G401 (cell line): ENCODE data around the gene PRKN. TPM values are rescaled to one million over a fixed set of nuclear protein-coding genes. Genes with fewer than 3 reads are reported as not detected.

Experiments
- DNase-seq: peaks from one replicate; pipeline ENCODE4 v3.0.0-alpha.2; 2015; ENCODE audit warnings: low spot score
- in situ Hi-C: cut with HindIII; loops from 2 replicates; pipeline ENCODE4 v1.10.0; 2016; ENCODE audit warnings: low sequenced_read_pairs, mixed read lengths
- total RNA-seq: library from RNA; depleted of rRNA; stranded (reverse); fragments of >200 nt; shearing (Covaris generic); gene quantifications from 2 replicates; pipeline ENCODE4 v1.2.3, GENCODE V29; 2014

Gene PRKN
- total RNA-seq, 1 experiment from 2014 or later = 1.1 TPM

- in situ Hi-C loops = no loop called here
- no peak for DNase-seq
Measured at GRCh38 chr6:162630069-162630468, 97.5 kb downstream of the PRKN start.

- no peak for DNase-seq
- in situ Hi-C loops = no loop called here
Measured at GRCh38 chr6:162627825-162628224, 99.7 kb downstream of the PRKN start.

DNA sequence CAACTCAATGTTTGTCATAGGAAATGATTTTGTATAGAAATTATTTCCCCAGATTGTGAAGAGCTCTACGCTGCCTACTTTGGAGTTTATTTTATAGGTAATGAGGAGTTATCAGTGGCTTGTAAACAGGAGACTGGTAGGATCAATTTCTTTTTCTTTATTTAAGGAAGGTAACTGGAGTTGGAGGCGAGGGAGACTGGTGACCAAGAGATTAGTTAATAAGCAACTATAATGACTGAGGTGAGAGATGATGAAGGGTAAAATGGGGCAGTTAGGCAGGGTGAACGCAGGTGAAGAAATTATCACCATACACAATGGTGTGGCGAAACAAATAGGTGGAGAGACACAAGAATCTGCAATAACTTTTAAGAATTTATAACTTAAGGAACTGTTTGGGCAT lies 100.2 kb downstream of the PRKN start:
- DNase-seq = no peak
- in situ Hi-C loops = no loop called here

- DNase-seq = no peak
- in situ Hi-C loops = no loop called here
Measured at GRCh38 chr6:162626869-162627268, 100.7 kb downstream of the PRKN start.

GRCh38 chr6:162625846-162626540 lies 101.6 kb downstream of the PRKN start:
- in situ Hi-C loops = no loop called here
- DNase-seq = no peak

GRCh38 chr6:162622572-162622971 lies 105.0 kb downstream of the PRKN start:
- in situ Hi-C loops = no loop called here
- no peak for DNase-seq

DNA sequence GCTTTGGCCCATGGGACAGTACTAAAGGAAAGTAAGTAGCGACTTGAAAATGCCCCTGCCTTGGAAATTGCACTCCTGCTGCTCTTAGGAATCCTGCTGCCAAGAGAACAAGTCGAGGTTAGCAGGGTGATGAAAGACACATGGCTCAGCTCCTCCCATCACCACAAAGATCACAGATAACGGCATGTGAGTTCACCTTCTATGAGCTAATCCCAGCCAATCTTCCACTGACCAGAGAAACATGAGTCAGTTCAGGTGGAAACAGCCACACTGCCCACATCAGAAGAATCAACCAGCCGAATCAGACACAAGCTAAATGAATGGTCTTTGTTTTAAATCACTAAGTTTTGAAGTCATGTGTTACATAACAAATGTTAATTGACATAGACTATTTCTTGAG lies 106.3 kb downstream of the PRKN start:
- no peak for DNase-seq
- in situ Hi-C loops = no loop called here

DNA sequence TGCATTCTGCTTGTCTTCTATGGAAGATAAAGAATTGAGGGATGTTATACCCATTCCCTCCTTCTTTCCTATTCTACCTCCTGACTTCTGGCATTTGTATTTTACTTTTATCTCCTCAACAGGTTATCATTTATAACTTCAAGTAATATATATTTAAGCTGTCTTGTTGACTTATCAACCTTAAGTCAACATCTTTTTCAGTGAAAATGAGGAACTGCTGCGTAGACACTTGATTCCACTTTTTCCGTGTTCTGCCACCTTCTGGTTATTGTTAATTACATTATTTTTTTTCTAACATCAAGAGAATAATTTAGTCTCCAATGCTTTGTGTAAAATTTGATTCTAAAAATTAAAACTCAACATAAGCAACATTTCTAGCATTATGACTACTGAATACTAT lies 107.5 kb downstream of the PRKN start:
- in situ Hi-C loops = no loop called here
- DNase-seq = no peak

- in situ Hi-C loops = no loop called here
- no peak for DNase-seq
Measured at GRCh38 chr6:162618448-162619002, 109.0 kb downstream of the PRKN start.

- no peak for DNase-seq
- in situ Hi-C loops = no loop called here
Measured at GRCh38 chr6:162615016-162615705, 112.4 kb downstream of the PRKN start.

- DNase-seq = no peak
- in situ Hi-C loops = no loop called here
Measured at GRCh38 chr6:162613310-162613709, 114.3 kb downstream of the PRKN start.

DNA sequence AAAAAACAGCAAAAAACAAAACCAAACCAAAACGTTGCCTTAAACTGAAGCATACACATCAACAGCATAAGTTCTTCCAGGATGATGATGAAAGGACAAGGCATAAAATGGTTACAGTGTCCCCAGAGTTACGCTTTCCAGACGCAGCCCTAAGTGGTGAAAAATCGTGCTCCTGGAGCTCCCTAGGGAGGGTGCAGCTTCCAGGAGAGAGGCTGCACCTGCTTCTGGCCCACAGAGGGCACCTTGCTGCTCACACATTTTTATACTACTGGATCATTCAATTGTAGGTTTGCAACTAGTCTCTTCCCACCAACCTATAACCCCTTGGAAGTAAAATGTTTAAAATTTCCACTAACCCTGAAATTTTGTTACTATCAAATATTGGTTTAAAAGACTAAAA lies 115.0 kb downstream of the PRKN start:
- DNase-seq = no peak
- in situ Hi-C loops = no loop called here

DNA sequence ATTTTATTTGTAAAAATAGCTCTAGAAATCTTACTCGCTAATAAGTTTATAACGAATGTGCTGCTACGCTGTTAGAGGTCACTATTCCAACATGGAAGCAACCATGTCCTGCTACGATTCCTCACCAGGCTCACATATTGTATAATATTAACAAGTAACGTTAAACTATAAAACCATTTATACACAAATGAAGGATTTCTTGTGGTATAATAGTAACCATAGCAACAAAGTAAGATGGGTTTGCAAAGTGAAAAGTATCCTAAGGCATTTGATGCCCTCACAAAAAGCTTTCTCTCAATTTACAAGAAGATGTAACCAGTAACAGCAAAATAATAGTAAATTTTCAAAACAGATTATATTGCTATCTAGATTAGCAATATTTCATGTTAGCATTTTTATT lies 117.2 kb downstream of the PRKN start:
- in situ Hi-C loops = no loop called here
- no peak for DNase-seq

DNA sequence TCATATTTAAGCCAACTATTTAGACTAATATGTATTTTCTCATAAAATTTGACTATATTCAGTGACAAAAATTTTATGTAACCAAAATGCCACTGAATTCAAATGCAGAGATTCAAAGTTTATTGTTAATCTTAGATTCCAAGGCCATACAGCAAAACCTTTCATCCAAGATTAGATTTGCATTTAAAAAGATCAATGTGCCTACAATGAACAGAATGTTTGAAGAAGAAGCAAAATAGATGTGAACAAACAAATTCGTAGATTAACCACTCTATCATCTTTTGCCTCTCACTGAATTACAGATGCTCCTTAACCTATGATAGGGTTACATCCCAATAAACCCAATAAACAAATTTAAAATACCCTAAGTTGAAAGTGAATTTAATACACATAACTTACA lies 121.7 kb downstream of the PRKN start:
- DNase-seq = no peak
- in situ Hi-C loops = no loop called here

DNA sequence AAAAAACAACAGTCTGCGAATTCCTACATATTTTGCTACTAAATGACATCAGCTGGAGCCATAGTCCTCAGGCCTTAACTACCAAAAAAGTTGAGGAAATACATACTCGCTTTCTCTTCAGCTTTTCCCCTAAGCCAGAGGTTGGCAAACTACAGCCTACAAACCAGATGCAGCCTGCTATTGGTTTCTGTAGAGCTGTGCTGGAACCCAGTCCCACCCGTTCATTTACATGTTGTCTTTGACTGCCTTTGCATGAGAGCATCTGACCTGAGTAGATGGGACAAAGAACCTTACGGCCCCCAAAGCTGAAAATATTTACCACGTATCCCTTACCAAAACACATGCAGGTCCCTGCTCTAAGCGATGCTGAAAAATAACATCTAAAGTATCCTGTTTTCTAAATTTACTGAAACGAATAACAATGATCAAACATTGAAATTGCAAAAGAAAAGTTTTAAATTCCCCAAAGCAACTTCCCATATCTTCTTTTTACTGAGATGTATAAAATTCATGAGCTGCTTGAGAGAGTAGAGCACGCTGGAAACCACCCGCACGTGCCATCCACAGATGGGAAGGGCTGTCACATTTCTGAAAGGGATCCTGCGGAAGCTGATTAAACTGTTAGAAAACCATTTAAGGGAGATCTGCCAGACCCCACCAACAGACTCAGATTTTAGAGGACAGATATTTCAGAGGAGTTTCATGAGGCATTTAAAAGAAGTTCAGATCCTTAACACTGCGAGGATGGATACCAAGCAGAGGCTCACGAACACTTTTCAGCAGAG lies 124.1 kb downstream of the PRKN start:
- in situ Hi-C loops = no loop called here

DNA sequence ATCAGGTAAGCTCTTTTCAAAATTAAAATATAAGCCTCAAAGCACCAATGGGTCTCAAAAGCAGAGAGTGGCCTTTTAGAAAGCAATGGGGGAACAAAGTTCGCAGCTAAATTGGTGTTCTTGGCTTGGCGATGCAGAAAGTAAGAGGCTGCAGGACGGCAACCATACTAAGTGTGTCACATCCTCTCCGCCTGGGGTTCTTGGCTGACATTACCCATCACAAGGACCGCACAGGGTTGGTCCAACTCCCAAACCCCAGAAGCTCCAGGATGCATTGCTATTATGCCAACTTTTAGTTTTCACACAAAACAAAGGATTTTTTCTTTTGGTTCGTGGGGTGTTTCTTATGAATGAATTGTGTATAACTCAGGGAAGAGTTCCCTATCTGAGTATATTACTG lies 124.8 kb downstream of the PRKN start:
- DNase-seq = peak; percentile 28
- in situ Hi-C loops = no loop called here

More for the DNA sequence above, 124.1 kb downstream of the PRKN start:
- no peak for DNase-seq

DNA sequence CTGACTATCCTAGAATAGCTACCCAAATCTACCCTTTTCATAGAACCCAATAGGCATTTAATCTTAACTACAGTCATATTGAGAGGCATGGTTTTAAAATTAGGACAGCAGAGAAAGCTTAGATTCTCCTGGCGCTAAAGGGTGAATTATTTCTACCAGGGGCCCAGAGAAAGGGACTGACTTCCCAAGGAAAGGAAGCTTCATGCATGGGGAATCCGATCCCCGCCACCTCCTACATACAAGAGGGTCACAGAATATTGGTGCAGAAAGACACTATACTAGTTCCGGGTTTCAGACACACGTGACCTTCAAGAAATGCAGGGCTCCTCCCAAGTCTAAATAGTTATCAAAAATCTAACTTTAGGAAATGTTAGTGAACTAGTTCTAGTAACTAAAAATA lies 130.9 kb downstream of the PRKN start:
- DNase-seq = no peak
- in situ Hi-C loops = no loop called here

- in situ Hi-C loops = no loop called here
- no peak for DNase-seq
Measured at GRCh38 chr6:162591517-162591916, 136.0 kb downstream of the PRKN start.

DNA sequence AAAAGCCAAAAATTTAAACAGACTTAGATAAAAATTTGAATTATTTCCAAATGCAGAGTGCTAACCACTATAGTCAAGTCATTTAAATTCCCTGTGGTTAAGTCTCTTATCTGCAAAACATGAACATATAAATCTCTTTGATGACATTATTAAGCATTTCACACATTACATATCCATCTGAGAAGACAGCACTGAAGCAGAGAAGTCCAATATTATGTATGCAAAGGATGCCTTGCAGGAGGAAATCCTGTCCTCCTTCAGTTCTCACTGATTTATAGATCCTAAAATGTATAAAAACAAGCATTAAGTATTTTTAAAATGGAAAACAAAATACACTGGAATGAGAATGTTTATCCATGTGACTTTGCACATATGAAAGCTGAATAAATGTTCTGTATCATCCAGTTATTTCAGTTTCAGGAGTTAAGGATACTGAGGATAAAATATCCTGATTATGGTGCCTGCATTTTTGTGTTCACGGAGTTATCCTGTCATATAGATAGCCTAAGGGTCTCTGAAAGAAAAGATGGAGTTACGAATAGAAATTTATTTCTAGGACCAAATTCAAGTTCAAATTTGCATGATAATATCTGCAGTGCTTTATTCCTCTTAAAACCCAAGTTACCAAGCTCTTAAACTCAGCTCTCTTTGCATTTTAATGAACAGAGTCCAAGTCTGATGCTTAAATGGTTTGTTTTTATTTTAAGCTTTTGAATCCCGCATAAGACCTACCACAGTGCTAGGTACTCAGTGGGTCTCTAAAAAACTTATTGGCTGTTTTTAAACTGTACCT lies 145.4 kb downstream of the PRKN start:
- in situ Hi-C loops = no loop called here
- DNase-seq = no peak
